ENCODE measurements around the gene EEF1AKMT1.
A peak's percentile ranks its signal among the peaks of the same experiment; 100 is the strongest.

EEF1AKMT1 gene

GRCh38 chr13:20773194-20774080 lies at the start of gene EEF1AKMT1:
Gene EEF1AKMT1 (minus strand): TSS chr13:20773961. CDS start chr13:20757598, 16,363 bp downstream.
- DNase-seq, result peak; percentile 60

GRCh38 chr13:20823071-20823470 lies 49.3 kb upstream of the EEF1AKMT1 start:
- no peak for DNase-seq

- no peak for DNase-seq
Measured at GRCh38 chr13:20822406-20822805, 48.6 kb upstream of the EEF1AKMT1 start.

- no peak for DNase-seq
Measured at GRCh38 chr13:20819715-20820114, 46.0 kb upstream of the EEF1AKMT1 start.

GRCh38 chr13:20815464-20815863 lies 41.7 kb upstream of the EEF1AKMT1 start:
- no peak for DNase-seq

GRCh38 chr13:20814224-20814910 lies 40.6 kb upstream of the EEF1AKMT1 start:
- peak; percentile 41 for DNase-seq

GRCh38 chr13:20812890-20813289 lies 39.1 kb upstream of the EEF1AKMT1 start:
- DNase-seq, result no peak

GRCh38 chr13:20810808-20811207 lies 37.0 kb upstream of the EEF1AKMT1 start:
- no peak for DNase-seq

- no peak for DNase-seq
Measured at GRCh38 chr13:20808874-20809273, 35.1 kb upstream of the EEF1AKMT1 start.

GRCh38 chr13:20803180-20803965 lies 29.6 kb upstream of the EEF1AKMT1 start:
- no peak for DNase-seq

- no peak for DNase-seq
Measured at GRCh38 chr13:20801707-20802106, 27.9 kb upstream of the EEF1AKMT1 start.

GRCh38 chr13:20799726-20800416 lies 26.1 kb upstream of the EEF1AKMT1 start:
- DNase-seq, result no peak

GRCh38 chr13:20798027-20798426 lies 24.3 kb upstream of the EEF1AKMT1 start:
- DNase-seq, result no peak

GRCh38 chr13:20796791-20797508 lies 23.2 kb upstream of the EEF1AKMT1 start:
- no peak for DNase-seq

GRCh38 chr13:20789665-20790064 lies 15.9 kb upstream of the EEF1AKMT1 start:
- DNase-seq, result no peak

GRCh38 chr13:20788312-20788711 lies 14.6 kb upstream of the EEF1AKMT1 start:
- no peak for DNase-seq

GRCh38 chr13:20787180-20787579 lies 13.4 kb upstream of the EEF1AKMT1 start:
- no peak for DNase-seq

- DNase-seq, result no peak
Measured at GRCh38 chr13:20782116-20782708, 8.5 kb upstream of the EEF1AKMT1 start.

GRCh38 chr13:20780317-20780716 lies 6.6 kb upstream of the EEF1AKMT1 start:
- no peak for DNase-seq

GRCh38 chr13:20779405-20779804 lies 5.6 kb upstream of the EEF1AKMT1 start:
- DNase-seq, result no peak

GRCh38 chr13:20778311-20778710 lies 4.5 kb upstream of the EEF1AKMT1 start:
- DNase-seq, result no peak

- no peak for DNase-seq
Measured at GRCh38 chr13:20776751-20777150, 3.0 kb upstream of the EEF1AKMT1 start.
